ENCODE data around the gene TSPOAP1.

TSPOAP1 gene, protein sequence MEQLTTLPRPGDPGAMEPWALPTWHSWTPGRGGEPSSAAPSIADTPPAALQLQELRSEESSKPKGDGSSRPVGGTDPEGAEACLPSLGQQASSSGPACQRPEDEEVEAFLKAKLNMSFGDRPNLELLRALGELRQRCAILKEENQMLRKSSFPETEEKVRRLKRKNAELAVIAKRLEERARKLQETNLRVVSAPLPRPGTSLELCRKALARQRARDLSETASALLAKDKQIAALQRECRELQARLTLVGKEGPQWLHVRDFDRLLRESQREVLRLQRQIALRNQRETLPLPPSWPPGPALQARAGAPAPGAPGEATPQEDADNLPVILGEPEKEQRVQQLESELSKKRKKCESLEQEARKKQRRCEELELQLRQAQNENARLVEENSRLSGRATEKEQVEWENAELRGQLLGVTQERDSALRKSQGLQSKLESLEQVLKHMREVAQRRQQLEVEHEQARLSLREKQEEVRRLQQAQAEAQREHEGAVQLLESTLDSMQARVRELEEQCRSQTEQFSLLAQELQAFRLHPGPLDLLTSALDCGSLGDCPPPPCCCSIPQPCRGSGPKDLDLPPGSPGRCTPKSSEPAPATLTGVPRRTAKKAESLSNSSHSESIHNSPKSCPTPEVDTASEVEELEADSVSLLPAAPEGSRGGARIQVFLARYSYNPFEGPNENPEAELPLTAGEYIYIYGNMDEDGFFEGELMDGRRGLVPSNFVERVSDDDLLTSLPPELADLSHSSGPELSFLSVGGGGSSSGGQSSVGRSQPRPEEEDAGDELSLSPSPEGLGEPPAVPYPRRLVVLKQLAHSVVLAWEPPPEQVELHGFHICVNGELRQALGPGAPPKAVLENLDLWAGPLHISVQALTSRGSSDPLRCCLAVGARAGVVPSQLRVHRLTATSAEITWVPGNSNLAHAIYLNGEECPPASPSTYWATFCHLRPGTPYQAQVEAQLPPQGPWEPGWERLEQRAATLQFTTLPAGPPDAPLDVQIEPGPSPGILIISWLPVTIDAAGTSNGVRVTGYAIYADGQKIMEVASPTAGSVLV (N-terminal part only)

DNA sequence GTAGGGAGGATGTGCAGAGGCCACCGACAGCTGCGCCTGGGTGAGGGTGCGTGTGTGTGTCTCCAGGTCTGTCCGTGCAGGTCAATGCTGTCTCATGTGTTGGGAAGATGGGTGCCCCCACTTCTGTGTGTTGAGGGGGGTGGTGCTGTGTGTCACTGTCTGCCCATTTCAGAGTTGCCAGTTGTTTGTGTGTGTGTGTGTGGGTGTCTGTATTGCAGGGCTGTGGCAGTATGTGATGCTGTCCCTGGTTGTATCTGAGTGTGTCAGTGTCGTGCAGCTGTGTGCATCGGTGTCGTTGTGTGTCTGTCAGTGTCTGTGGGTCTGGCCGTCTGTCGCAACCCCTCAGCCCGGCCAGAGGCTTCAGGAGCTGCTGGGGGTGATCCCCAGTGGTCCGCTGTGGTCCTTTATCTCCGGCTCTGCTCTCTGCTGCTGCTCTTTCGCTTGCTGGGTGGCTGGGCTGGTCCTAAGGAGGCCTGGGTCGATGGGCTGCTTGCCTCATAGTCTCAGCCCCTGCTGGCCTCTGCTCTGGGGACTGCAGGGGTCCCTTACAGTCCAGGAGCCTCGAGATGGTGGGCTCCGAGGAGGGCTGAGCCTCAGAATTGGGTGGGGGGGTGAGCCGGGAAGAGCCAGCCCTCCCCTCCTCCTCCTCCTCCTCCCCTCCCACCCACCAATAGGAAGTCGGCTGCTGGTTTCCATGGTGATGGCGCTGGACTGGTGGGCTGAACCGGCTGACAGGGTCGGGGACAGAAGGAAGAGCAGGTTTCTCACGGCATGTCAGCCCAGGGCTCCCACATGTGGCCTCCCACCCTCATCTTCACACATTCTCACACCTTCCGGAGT, at the start of gene TSPOAP1:
TSPOAP1 (minus strand) TSS at position 601 of the 840 bp plus-strand sequence. CDS start 875 bp downstream, outside the sequence.
- TF ChIP-seq, protein P1, sequence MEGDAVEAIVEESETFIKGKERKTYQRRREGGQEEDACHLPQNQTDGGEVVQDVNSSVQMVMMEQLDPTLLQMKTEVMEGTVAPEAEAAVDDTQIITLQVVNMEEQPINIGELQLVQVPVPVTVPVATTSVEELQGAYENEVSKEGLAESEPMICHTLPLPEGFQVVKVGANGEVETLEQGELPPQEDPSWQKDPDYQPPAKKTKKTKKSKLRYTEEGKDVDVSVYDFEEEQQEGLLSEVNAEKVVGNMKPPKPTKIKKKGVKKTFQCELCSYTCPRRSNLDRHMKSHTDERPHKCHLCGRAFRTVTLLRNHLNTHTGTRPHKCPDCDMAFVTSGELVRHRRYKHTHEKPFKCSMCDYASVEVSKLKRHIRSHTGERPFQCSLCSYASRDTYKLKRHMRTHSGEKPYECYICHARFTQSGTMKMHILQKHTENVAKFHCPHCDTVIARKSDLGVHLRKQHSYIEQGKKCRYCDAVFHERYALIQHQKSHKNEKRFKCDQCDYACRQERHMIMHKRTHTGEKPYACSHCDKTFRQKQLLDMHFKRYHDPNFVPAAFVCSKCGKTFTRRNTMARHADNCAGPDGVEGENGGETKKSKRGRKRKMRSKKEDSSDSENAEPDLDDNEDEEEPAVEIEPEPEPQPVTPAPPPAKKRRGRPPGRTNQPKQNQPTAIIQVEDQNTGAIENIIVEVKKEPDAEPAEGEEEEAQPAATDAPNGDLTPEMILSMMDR (IDR thresholded peaks at IDR 0.05; ENCODE audit: poor library complexity, severe bottlenecking), result no peak
- peaks cover 4% of the 10 kb centered on the region for H3K27me3 ChIP-seq (ENCODE audit: insufficient read depth, poor library complexity, severe bottlenecking)
- H3K4me1 ChIP-seq (ENCODE audit: insufficient read depth, poor library complexity, severe bottlenecking), result no peaks in the 10 kb centered on the region
- H3K9me3 ChIP-seq (ENCODE audit: severe bottlenecking), result no peaks in the 10 kb centered on the region
- DNase-seq (ENCODE audit: low spot score) (no peak), ATAC-seq (ENCODE audit: low read depth) (no peak)
- no peaks in the 10 kb centered on the region for H3K36me3 ChIP-seq (ENCODE audit: low read depth)
- no peak within 1 kb of the TSS for H3K4me3 ChIP-seq (ENCODE audit: severe bottlenecking)
- H3K27ac ChIP-seq (ENCODE audit: poor library complexity, severe bottlenecking), result no peak within 1 kb of the TSS

DNA sequence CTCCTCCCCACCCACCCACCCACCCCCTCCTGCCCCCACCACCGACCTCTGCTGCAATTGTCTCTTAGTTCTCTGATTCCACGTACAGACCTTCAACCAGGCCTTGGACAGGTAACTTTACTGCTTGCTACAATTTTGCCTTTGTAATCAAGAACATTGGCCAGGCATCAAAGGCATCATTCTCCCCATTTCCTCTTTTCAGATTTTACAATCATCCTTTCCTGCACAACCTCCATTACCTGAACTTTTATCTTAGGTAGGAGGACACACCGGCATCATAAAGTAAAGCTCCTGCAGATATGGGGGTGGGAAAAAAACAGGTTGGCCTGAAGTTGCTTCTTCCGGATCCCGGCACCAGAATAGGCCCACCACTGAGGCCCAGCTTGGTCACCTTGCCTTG, 49.1 kb upstream of the TSPOAP1 start:
- Histone ChIP-seq H3K4me1 (ENCODE audit: insufficient read depth, poor library complexity, severe bottlenecking) (peaks cover 4% of the 10 kb centered on the region), H3K27ac (ENCODE audit: poor library complexity, severe bottlenecking) (no peak overlapping the region)
- no peak for ATAC-seq (ENCODE audit: low read depth)

DNA sequence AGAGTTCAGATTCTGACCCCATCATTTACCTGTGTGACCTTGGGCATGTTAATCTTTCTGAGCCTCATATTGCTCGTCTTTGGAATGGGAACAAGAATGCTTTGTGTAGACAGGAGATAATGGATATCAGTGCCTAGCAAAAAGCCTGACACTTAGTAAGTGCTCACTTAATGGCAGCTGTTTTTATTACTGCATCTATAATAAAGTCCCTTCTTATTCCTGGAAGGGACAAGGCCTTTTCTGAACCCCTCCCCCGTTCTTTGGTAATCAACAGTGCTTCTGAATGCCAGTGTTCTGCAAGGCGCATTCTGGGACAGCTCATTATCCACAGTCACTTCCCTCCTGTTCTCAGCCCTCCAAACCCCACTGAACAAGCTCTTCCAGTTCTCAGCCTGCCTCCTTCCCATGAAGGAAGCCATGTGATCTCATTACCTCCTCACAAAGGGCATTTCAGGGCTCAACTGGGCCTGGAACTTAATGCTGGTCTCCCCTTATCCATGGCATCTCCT, 48.6 kb upstream of the TSPOAP1 start:
- ATAC-seq (ENCODE audit: low read depth), result peak; percentile 51; the same call in 1 of the 3 replicates
- Histone ChIP-seq H3K4me1 (ENCODE audit: insufficient read depth, poor library complexity, severe bottlenecking) (peaks cover 4% of the 10 kb centered on the region), H3K27ac (ENCODE audit: poor library complexity, severe bottlenecking) (no peak overlapping the region), H3K36me3 (ENCODE audit: low read depth) (no peaks in the 10 kb centered on the region), H3K4me3 (ENCODE audit: severe bottlenecking) (no peak overlapping the region), H3K9me3 (ENCODE audit: severe bottlenecking) (no peaks in the 10 kb centered on the region), H3K27me3 (ENCODE audit: insufficient read depth, poor library complexity, severe bottlenecking) (no peaks in the 10 kb centered on the region)
- TF ChIP-seq, protein P1 (IDR thresholded peaks at IDR 0.05; ENCODE audit: poor library complexity, severe bottlenecking), result no peak
- no peak for DNase-seq (ENCODE audit: low spot score)

More for the DNA sequence above, 49.1 kb upstream of the TSPOAP1 start:
- H3K36me3 ChIP-seq (ENCODE audit: low read depth), result no peaks in the 10 kb centered on the region
- H3K4me3 ChIP-seq (ENCODE audit: severe bottlenecking), result no peak overlapping the region
- H3K27me3 ChIP-seq (ENCODE audit: insufficient read depth, poor library complexity, severe bottlenecking), result no peaks in the 10 kb centered on the region
- H3K9me3 ChIP-seq (ENCODE audit: severe bottlenecking), result no peaks in the 10 kb centered on the region
- no peak for DNase-seq (ENCODE audit: low spot score)
- TF ChIP-seq, protein P1 (IDR thresholded peaks at IDR 0.05; ENCODE audit: poor library complexity, severe bottlenecking), result no peak

DNA sequence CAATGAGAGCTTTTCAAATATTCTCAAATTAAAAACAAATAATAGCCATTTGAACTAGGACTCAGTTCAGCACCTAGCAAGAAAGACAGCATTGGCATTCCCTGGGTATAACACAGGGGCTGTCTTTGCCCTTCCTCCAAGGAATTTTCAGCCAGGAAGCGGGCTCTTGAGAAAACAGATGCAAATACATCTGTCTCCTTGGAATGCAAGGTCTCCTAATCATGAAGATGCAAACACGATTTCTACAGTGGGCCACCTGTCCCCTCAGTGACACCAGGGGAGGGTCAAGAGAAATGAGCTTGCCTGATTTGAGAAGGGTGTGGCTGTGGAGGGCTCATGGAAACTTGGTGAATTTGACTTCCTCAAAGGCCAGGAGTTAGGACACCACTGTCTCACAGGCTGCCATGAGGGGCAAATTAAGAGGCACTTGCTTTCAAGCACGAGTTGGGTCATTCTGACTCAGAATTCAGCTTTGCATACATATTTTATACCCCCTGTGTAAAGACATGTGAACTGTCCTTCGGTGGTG, 47.9 kb upstream of the TSPOAP1 start:
- no peak for ATAC-seq (ENCODE audit: low read depth)
- H3K27ac ChIP-seq (ENCODE audit: poor library complexity, severe bottlenecking), result no peak overlapping the region
- TF ChIP-seq, protein P1 (IDR thresholded peaks at IDR 0.05; ENCODE audit: poor library complexity, severe bottlenecking), result no peak
- H3K4me3 ChIP-seq (ENCODE audit: severe bottlenecking), result no peak overlapping the region
- H3K4me1 ChIP-seq (ENCODE audit: insufficient read depth, poor library complexity, severe bottlenecking), result peaks cover 4% of the 10 kb centered on the region
- H3K36me3 ChIP-seq (ENCODE audit: low read depth), result no peaks in the 10 kb centered on the region
- no peaks in the 10 kb centered on the region for H3K27me3 ChIP-seq (ENCODE audit: insufficient read depth, poor library complexity, severe bottlenecking)
- no peaks in the 10 kb centered on the region for H3K9me3 ChIP-seq (ENCODE audit: severe bottlenecking)
- no peak for DNase-seq (ENCODE audit: low spot score)
